ENCODE results near the gene TRNAU1AP. TPM values are rescaled to one million over a fixed set of nuclear protein-coding genes. Genes with fewer than 3 reads are reported as not detected.

TRNAU1AP gene
- total RNA-seq, 1 donor from 2014 or later = 39.8 TPM

Other genes with a start within 250 kb of the TRNAU1AP start
- gene MED18, start 224.0 kb upstream of the TRNAU1AP start, total RNA-seq (ENCODE audit: unreplicated experiment) = 10.1 TPM
- 74.6 TPM for gene PHACTR4, start 183.3 kb upstream of the TRNAU1AP start, total RNA-seq (ENCODE audit: unreplicated experiment)
- 12.3 TPM for gene RCC1, start 47.0 kb upstream of the TRNAU1AP start, total RNA-seq (ENCODE audit: unreplicated experiment)
- gene RAB42, start 39.2 kb downstream of the TRNAU1AP start, total RNA-seq (ENCODE audit: unreplicated experiment) = 0.69 TPM
- gene TAF12, start 90.0 kb downstream of the TRNAU1AP start, total RNA-seq (ENCODE audit: unreplicated experiment) = 15.2 TPM
- gene RNU11, start 95.5 kb downstream of the TRNAU1AP start, total RNA-seq (ENCODE audit: unreplicated experiment) = not detected
- 21.2 TPM for gene GMEB1, start 115.7 kb downstream of the TRNAU1AP start, total RNA-seq (ENCODE audit: unreplicated experiment)
- gene YTHDF2, start 183.9 kb downstream of the TRNAU1AP start, total RNA-seq (ENCODE audit: unreplicated experiment) = 130 TPM

All from glutamatergic neuron (in vitro differentiated cells).